GM12873 (cell line): ENCODE data around the gene ERCC3.

Experiments
- TF ChIP-seq, protein P1 (sequence below): IDR thresholded peaks from 2 replicates; pipeline ENCODE4 v1.5.1; 2012; ENCODE audit warnings: low read depth, mild to moderate bottlenecking, moderate library complexity, low read length, control low read depth; ENCODE audit not compliant: insufficient read depth; ENCODE audit errors: missing control alignments

The ERCC3 gene

DNA sequence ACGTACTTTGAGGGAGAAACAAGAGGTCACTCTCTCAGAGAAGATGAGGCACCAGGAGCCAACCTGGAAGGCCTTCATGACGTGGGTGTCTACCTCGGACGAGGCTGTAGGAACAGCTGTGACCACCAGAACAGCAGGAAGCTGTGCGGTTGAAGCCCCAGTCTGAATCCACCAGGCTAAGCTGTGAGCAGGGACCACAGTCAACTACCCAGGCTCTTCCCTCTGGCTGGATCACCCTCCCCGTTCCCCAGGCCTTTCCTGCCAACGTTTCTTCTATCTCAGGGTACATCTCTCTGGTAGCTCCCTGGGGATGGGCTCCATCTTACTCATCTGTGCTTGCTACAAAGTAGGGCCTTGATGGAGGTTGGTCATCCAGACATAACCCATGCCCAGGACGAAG, 37.1 kb downstream of the ERCC3 start:
- TF ChIP-seq, protein P1, sequence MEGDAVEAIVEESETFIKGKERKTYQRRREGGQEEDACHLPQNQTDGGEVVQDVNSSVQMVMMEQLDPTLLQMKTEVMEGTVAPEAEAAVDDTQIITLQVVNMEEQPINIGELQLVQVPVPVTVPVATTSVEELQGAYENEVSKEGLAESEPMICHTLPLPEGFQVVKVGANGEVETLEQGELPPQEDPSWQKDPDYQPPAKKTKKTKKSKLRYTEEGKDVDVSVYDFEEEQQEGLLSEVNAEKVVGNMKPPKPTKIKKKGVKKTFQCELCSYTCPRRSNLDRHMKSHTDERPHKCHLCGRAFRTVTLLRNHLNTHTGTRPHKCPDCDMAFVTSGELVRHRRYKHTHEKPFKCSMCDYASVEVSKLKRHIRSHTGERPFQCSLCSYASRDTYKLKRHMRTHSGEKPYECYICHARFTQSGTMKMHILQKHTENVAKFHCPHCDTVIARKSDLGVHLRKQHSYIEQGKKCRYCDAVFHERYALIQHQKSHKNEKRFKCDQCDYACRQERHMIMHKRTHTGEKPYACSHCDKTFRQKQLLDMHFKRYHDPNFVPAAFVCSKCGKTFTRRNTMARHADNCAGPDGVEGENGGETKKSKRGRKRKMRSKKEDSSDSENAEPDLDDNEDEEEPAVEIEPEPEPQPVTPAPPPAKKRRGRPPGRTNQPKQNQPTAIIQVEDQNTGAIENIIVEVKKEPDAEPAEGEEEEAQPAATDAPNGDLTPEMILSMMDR, result no peak

DNA sequence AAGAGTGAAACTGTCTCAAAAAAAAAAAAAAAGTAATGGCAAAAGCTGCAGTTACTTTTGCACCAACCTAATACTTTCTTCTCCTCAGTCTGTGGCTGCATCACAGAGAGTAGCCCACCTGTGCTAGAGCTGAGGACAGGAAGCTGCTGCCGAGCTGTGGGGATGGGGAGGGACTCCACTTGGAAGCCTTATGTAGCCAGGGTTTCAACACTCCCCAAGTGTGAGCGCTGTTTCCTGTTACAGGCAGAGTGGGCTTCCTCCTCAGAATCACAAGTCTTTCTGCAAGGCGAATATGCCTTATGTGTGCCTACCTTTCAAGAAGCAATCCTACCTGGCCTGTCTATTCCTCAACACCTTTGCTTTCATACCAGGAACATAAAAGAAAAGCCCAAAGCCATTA, 37.6 kb downstream of the ERCC3 start:
- TF ChIP-seq, protein P1, result no peak

DNA sequence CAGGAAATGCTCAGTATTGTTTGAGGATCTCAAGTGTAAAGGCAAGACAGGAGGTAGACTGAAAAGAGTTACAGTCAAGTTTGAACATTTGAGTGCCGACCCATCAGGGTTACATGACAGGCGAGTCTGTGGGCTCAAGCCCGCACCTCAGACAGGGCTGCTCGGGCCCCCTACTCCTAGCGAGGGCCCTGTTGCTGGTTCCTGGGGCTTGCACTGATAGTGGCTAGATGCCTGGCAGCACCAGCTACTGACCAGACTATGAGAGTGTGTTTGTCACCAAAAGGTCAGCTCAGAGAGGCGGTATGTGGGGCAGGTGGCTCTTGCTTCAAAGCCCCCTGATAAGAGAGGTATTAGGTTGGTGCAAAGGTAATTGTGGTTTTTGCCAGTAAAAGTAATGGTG, 38.2 kb downstream of the ERCC3 start:
- TF ChIP-seq, protein P1, result no peak

DNA sequence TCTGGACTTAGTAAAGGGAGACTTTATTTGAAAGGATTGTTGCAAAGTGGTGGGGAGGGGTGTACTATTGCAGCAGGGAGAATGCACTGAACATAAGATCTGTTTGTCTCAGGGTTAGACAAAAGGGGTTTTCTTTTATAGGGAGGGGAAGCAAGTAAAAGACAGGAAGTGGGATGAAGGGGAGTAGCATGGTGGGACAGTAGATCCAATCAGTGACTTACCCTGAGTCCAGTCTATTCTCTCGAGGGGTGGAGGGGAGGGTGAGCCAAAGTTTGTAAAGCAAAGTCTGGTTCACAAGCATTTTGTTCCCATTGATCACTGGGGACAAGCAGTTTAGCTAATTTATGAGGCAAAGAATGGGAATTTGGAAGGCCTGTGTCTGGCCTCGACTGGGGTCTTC, 38.8 kb downstream of the ERCC3 start:
- TF ChIP-seq, protein P1, result no peak

DNA sequence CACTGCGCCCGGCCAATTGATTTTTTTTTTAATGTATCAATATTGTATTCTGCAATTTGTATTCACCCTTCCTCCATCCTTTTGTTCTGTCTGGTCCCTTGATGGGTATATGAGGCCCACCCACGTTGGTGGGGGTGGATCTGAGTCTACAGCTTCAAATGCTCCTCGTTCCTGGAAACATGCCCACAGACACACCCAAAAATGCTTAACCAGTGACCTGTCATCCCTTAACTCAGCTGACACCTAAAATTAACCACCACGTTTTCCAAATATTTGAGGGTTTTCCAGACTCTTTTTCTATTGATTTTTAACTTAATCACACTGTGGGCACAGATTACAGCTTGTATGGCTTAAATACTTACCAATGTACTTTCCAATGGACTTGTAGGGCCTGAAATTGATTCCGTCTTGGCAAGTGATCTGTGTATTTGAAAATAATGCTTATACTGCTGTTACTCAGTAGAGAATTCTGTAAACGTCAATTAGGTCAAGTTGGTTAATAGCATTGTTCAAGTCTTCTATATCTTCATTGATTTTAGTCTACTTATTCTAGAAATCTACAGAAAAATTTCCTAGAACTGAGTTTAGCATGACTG, 39.5 kb downstream of the ERCC3 start:
- TF ChIP-seq, protein P1, result no peak

DNA sequence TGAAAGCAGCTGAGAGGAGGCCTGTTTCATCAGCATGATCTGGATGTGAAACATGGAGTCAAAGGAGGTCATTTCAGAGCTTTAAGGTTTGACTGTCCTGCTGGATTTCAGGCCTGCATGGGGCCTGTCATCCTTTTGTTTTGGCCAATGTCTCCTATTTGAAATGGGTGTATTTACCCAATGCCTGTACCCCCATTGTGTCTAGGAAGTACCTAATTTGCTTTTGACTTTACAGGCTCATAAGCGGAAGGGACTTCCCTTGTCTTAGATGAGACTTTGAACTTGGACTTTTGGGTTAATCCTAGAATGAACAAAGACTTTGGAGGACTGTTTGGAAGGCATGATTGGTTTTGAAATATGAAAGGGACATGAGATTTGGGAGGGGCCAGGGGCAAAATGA, 54.5 kb downstream of the ERCC3 start:
- TF ChIP-seq, protein P1, result no peak

DNA sequence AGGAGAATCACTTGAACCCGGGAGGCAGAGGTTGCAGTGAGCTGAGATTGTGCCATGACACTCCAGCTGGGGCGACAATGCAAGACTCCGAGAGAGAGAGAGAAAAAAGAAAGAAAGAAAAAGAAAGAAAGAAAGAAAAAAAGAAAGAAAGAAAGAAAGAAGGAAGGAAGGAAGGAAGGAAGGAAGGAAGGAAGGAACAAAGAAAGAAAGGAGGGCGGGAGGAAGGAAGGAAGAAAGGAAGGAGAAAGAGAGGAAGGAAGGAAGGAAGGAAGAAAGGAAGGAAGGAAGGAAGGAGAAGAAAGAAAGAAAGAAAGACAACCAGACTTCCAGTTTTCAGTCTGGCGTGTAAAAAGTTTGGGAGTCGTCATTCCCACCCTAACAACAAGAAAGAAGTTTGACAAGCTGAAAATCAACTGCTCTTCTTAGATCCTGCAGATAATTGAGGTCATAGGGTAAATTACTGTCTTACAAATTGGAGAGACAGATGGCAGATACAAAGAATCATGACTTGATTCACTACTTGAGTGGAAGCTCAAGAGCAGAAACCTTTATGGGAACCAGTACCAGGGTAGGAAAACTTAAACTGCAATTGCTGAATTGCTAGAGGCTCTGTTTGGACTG, 58.8 kb downstream of the ERCC3 start:
- TF ChIP-seq, protein P1, result no peak
